SK-N-SH (cell line): ENCODE measurements around the gene ZFP64. TPM values are rescaled to one million over a fixed set of nuclear protein-coding genes. Genes with fewer than 3 reads are reported as not detected.

Source experiments
- CTCF ChIA-PET: fragments of 300-600, 350-600 bp; formaldehyde crosslinking; extraction: SDS; loops from one replicate; lab custom pipeline; 2021; lab: Yijun Ruan, JAX
- POLR2A ChIA-PET: fragments of 350-600 bp; sonication (Branson Sonifier 250); formaldehyde crosslinking; extraction: SDS; loops from one replicate; lab custom pipeline; 2020; ENCODE audit warnings: antibody characterized with exemption, inconsistent platforms; lab: Yijun Ruan, JAX
- DNase-seq: peaks from one replicate; pipeline ENCODE4 v3.0.0; 2012
- H2AFZ ChIP-seq: fragments of 200-600 bp; sonication (generic); 2 replicates; pipeline ENCODE4 v1.8.1; 2016; ENCODE audit warnings: antibody characterized with exemption, mild to moderate bottlenecking, low read depth
- H3F3A ChIP-seq: fragments of 200-600 bp; sonication (generic); replicated peaks from 2 replicates; pipeline ENCODE3; 2016; ENCODE audit warnings: antibody characterized with exemption, mild to moderate bottlenecking; ENCODE audit not compliant: insufficient read depth
- H3K27ac ChIP-seq, 2 experiments: fragments of 200-500 bp in 1 of 2; fragments of 200-600 bp in 1 of 2; sonication (Bioruptor generic) in 1 of 2; sonication (generic), shearing (Covaris generic) in 1 of 2; 2 replicates each; pipeline versions ENCODE4 v1.5.1 to v1.6.1; 2014 to 2016; ENCODE audit warnings: low read depth in 2 of 2, inconsistent platforms in 1 of 2, low read length in 1 of 2, mild to moderate bottlenecking in 1 of 2, mixed read lengths in 1 of 2
- H3K27me3 ChIP-seq: fragments of 200-600 bp; sonication (generic), shearing (Covaris generic); 2 replicates; pipeline ENCODE4 v1.6.1; 2016; ENCODE audit warnings: mixed run types; ENCODE audit not compliant: insufficient read depth
- H3K36me3 ChIP-seq, 2 experiments: fragments of 200-500 bp in 1 of 2; fragments of 200-600 bp in 1 of 2; sonication (Bioruptor generic) in 1 of 2; sonication (generic) in 1 of 2; replicated peaks in 1 of 2; 2 replicates each; pipeline versions ENCODE3 to v1.5.1; 2014 to 2016; ENCODE audit warnings: low read length in 1 of 2, mild to moderate bottlenecking in 1 of 2; ENCODE audit not compliant: insufficient read depth in 2 of 2, control insufficient read depth in 1 of 2
- H3K4me1 ChIP-seq, 2 experiments: fragments of 200-500 bp in 1 of 2; fragments of 200-600 bp in 1 of 2; sonication (Bioruptor generic) in 1 of 2; sonication (generic), shearing (Covaris generic) in 1 of 2; 2 replicates each; pipeline versions ENCODE4 v1.5.1 to v1.6.1; 2014 to 2016; ENCODE audit warnings: low read depth in 1 of 2, low read length in 1 of 2, mixed run types in 1 of 2; ENCODE audit not compliant: insufficient read depth in 2 of 2, control insufficient read depth in 1 of 2
- H3K4me2 ChIP-seq: fragments of 200-600 bp; sonication (generic), shearing (Covaris generic); 2 replicates; pipeline ENCODE4 v1.6.1; 2017; ENCODE audit warnings: mixed run types
- H3K4me3 ChIP-seq, 2 experiments: fragments of 200-500 bp in 1 of 2; fragments of 200-600 bp in 1 of 2; sonication (Bioruptor generic) in 1 of 2; sonication (generic), shearing (Covaris generic) in 1 of 2; 2 replicates each; pipeline versions ENCODE4 v1.5.1 to v1.8.1; 2014 to 2016; ENCODE audit warnings: low read depth in 2 of 2, inconsistent platforms in 1 of 2, low read length in 1 of 2, mild to moderate bottlenecking in 1 of 2, mixed read lengths in 1 of 2, moderate library complexity in 1 of 2
- H3K79me2 ChIP-seq: fragments of 200-600 bp; sonication (generic); 2 replicates; pipeline ENCODE4 v1.8.1; 2017; ENCODE audit warnings: mild to moderate bottlenecking; ENCODE audit not compliant: insufficient read depth
- H3K9ac ChIP-seq: fragments of 200-600 bp; sonication (generic); 2 replicates; pipeline ENCODE4 v1.6.1; 2017; ENCODE audit warnings: mixed run types
- H3K9me2 ChIP-seq: fragments of 200-600 bp; sonication (generic); 2 replicates; pipeline ENCODE4 v1.6.1; 2017; ENCODE audit warnings: mixed run types
- H3K9me3 ChIP-seq: fragments of 200-600 bp; sonication (generic); 2 replicates; pipeline ENCODE4 v1.6.1; 2017; ENCODE audit warnings: mixed run types, mild to moderate bottlenecking, moderate library complexity
- H4K20me1 ChIP-seq: fragments of 200-600 bp; sonication (generic); 2 replicates; pipeline ENCODE4 v1.6.1; 2017; ENCODE audit warnings: mild to moderate bottlenecking, mixed run types; ENCODE audit not compliant: insufficient read depth
- ELF1 ChIP-seq: IDR thresholded peaks from 2 replicates; pipeline ENCODE4 v1.4.0; 2012
- EZH2phosphoT487 ChIP-seq: fragments of 200-600 bp; sonication (generic); IDR thresholded peaks from 2 replicates; pipeline ENCODE4 v1.6.1; 2017; ENCODE audit warnings: low read depth, mixed run types, mild to moderate bottlenecking, antibody characterized with exemption, moderate library complexity, borderline replicate concordance
- FOSL2 ChIP-seq: IDR thresholded peaks from 2 replicates; pipeline ENCODE4 v1.4.0; 2012; ENCODE audit warnings: low read depth, mild to moderate bottlenecking, moderate library complexity, borderline replicate concordance
- FOXJ3 ChIP-seq: sonication (generic); formaldehyde crosslinking; IDR thresholded peaks from 2 replicates; pipeline ENCODE4 v1.5.1; 2020; ENCODE audit warnings: mild to moderate bottlenecking, missing genetic modification reagents
- GABPA ChIP-seq: IDR thresholded peaks from 2 replicates; pipeline ENCODE4 v1.4.0; 2012; ENCODE audit warnings: low read depth, mild to moderate bottlenecking
- JUND ChIP-seq: IDR thresholded peaks from 2 replicates; pipeline ENCODE4 v1.4.0; 2012
- MAX ChIP-seq: IDR thresholded peaks from 2 replicates; pipeline ENCODE4 v1.4.0; 2012; ENCODE audit warnings: low read depth
- MEF2A ChIP-seq: IDR thresholded peaks from 2 replicates; pipeline ENCODE4 v1.4.0; 2012; ENCODE audit warnings: low read depth, borderline replicate concordance
- NFIC ChIP-seq: IDR thresholded peaks from 2 replicates; pipeline ENCODE4 v1.4.0; 2012; ENCODE audit warnings: borderline replicate concordance
- NRF1 ChIP-seq: IDR thresholded peaks from 2 replicates; pipeline ENCODE4 v1.6.1; 2012; ENCODE audit warnings: low read depth, mild to moderate bottlenecking, low read length
- PBX3 ChIP-seq: IDR thresholded peaks from 2 replicates; pipeline ENCODE4; 2012
- RFX5 ChIP-seq: IDR thresholded peaks from 2 replicates; pipeline ENCODE4 v1.6.1; 2012; ENCODE audit warnings: mild to moderate bottlenecking, improper control_type of control experiment, low read length
- SMC3 ChIP-seq: IDR thresholded peaks from 2 replicates; pipeline ENCODE4 v1.6.1; 2012; ENCODE audit warnings: low read depth, low read length, improper control_type of control experiment
- TAF1 ChIP-seq: IDR thresholded peaks from 2 replicates; pipeline ENCODE4 v1.6.1; 2012; ENCODE audit warnings: low read depth, mild to moderate bottlenecking, low read length, moderate library complexity, borderline replicate concordance
- TCF12 ChIP-seq: IDR thresholded peaks from 2 replicates; pipeline ENCODE4 v1.4.0; 2012
- USF2 ChIP-seq: fragments of 150-350 bp; IDR thresholded peaks from 2 replicates; pipeline ENCODE4 v1.6.1; 2017; ENCODE audit warnings: antibody characterized with exemption, low read length, low read depth, borderline replicate concordance
- WGBS: methylation state at CpG from one replicate; pipeline ENCODE4 v1.1.6; 2017; ENCODE audit warnings: low lambda C conversion rate; 5-methylcytosine and 5-hydroxymethylcytosine counted together
- polyA plus RNA-seq, 3 experiments: library from polyadenylated mRNA; depleted of rRNA; stranded (reverse); fragments of >200 nt; gene quantifications; 2 replicates each; pipeline ENCODE4 v1.2.3, GENCODE V29; 2012
- TF ChIP-seq, protein P1 (sequence below): fragments of 200-600 bp; sonication (generic); IDR thresholded peaks from 2 replicates; pipeline ENCODE4 v1.6.1; 2017; ENCODE audit warnings: antibody characterized with exemption, mild to moderate bottlenecking, moderate library complexity
- TF ChIP-seq, protein P2 (sequence below): IDR thresholded peaks from 2 replicates; pipeline ENCODE4 v1.4.0; 2012; ENCODE audit warnings: low read depth, borderline replicate concordance
- TF ChIP-seq, protein P3 (sequence below): IDR thresholded peaks from 2 replicates; pipeline ENCODE4 v1.4.0; 2012; ENCODE audit warnings: low read depth, borderline replicate concordance
- TF ChIP-seq, protein P4 (sequence below): fragments of 150-350 bp; IDR thresholded peaks from 2 replicates; pipeline ENCODE4 v1.6.1; 2016; ENCODE audit warnings: mild to moderate bottlenecking, low read depth, low read length

The ZFP64 gene
- polyA plus RNA-seq, 1 of the 3 experiments (the other 2 are of a cell fraction), result 12.8 TPM

DNA sequence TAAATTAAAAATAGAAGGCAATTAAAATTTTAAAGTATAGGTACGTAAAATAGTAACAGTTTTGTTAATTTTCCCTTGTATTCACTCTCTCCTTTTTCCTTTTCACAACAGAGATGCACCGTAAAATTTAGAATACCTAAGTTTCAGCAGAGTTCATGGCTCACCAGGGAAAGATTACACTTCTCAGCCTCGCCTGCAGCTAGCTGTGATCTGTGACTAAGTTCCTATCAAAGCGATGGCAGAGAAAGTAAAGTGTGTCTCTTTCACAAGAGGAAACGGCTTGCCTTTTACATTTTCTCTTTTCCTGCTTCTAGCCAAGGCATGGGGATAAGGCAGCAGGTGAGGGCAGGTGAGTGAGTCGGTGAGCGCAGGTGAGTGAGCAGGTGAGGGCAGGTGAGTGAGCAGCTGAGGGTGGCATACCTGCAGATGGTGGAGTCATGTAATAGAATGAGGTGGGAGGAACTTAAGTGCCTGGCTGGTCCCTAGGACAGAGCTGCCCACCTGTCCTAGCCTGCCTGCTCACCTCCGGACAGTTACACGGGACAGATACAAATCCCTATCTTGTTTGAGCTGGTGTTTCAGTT, 30.9 kb downstream of the ZFP64 start:
- 91% methylated on average over 9 of the region's 9 CpGs for WGBS
- Histone ChIP-seq H3K79me2 (no peaks in the 10 kb centered on the region; the same call in 1 of the 2 replicates), H3K4me2 (no peak overlapping the region), H3K4me1 (no peaks in the 10 kb centered on the region), H3K9me3 (no peaks in the 10 kb centered on the region), H3K9me2 (no peaks in the 10 kb centered on the region), H3K27ac (no peak overlapping the region), H2AFZ (no peak overlapping the region), H3K27me3 (no peaks in the 10 kb centered on the region), H3K4me3 (no peak overlapping the region)
- no peak for DNase-seq
- POLR2A ChIA-PET, result no interaction called here
- no peak for TF ChIP-seq TCF12
- no peak for TF ChIP-seq SMC3
- TF ChIP-seq EZH2phosphoT487, result no peak
- TF ChIP-seq FOSL2, result no peak
- TF ChIP-seq ELF1, result no peak
- TF ChIP-seq, protein P1, sequence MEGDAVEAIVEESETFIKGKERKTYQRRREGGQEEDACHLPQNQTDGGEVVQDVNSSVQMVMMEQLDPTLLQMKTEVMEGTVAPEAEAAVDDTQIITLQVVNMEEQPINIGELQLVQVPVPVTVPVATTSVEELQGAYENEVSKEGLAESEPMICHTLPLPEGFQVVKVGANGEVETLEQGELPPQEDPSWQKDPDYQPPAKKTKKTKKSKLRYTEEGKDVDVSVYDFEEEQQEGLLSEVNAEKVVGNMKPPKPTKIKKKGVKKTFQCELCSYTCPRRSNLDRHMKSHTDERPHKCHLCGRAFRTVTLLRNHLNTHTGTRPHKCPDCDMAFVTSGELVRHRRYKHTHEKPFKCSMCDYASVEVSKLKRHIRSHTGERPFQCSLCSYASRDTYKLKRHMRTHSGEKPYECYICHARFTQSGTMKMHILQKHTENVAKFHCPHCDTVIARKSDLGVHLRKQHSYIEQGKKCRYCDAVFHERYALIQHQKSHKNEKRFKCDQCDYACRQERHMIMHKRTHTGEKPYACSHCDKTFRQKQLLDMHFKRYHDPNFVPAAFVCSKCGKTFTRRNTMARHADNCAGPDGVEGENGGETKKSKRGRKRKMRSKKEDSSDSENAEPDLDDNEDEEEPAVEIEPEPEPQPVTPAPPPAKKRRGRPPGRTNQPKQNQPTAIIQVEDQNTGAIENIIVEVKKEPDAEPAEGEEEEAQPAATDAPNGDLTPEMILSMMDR, result no peak
- no peak for TF ChIP-seq FOXJ3
- TF ChIP-seq, protein P2, sequence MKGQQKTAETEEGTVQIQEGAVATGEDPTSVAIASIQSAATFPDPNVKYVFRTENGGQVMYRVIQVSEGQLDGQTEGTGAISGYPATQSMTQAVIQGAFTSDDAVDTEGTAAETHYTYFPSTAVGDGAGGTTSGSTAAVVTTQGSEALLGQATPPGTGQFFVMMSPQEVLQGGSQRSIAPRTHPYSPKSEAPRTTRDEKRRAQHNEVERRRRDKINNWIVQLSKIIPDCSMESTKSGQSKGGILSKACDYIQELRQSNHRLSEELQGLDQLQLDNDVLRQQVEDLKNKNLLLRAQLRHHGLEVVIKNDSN, result no peak
- TF ChIP-seq MEF2A, result no peak
- TF ChIP-seq, all 33 proteins: peak for 0
- peaks cover 49 to 50% of the 10 kb centered on the region in 2 experiments for H3K36me3 ChIP-seq
- H3F3A ChIP-seq, result no peaks in the 10 kb centered on the region
- no peak overlapping the region for H3K9ac ChIP-seq
- H4K20me1 ChIP-seq, result no peaks in the 10 kb centered on the region
- CTCF ChIA-PET, result interaction anchor here (0.8 to 3.3 kb wide), 4 partner anchors 10 to 32 kb away, joined by 3 to 15 read pairs (median 8); no protein-coding TSS in a partner anchor

GRCh38 chr20:52160049-52160570, 31.5 kb downstream of the ZFP64 start:
- ChIA-PET CTCF (interaction anchor here (0.8 to 3.3 kb wide), 6 partner anchors 10 to 32 kb away, joined by 3 to 15 read pairs (median 4); no protein-coding TSS in a partner anchor), POLR2A (no interaction called here)
- H4K20me1 ChIP-seq, result no peaks in the 10 kb centered on the region
- H3K27ac ChIP-seq, result no peak overlapping the region
- no peak overlapping the region for H2AFZ ChIP-seq
- H3K27me3 ChIP-seq, result no peaks in the 10 kb centered on the region
- WGBS, result 95% methylated on average over 18 of the region's 18 CpGs
- no peak overlapping the region for H3K9ac ChIP-seq
- H3K4me3 ChIP-seq, result no peak overlapping the region
- no peak for DNase-seq
- no peaks in the 10 kb centered on the region for H3K4me1 ChIP-seq
- H3K79me2 ChIP-seq, result no peaks in the 10 kb centered on the region; the same call in 1 of the 2 replicates
- peaks cover 50 to 52% of the 10 kb centered on the region in 2 experiments for H3K36me3 ChIP-seq
- H3K4me2 ChIP-seq, result no peak overlapping the region
- H3K9me3 ChIP-seq, result no peaks in the 10 kb centered on the region
- no peaks in the 10 kb centered on the region for H3K9me2 ChIP-seq
- H3F3A ChIP-seq, result no peaks in the 10 kb centered on the region
- TF ChIP-seq USF2, result no peak
- no peak for TF ChIP-seq MAX
- TF ChIP-seq TAF1, result no peak
- TF ChIP-seq SMC3, result no peak
- TF ChIP-seq JUND, result no peak
- no peak for TF ChIP-seq RFX5
- no peak for TF ChIP-seq PBX3
- TF ChIP-seq GABPA, result no peak
- TF ChIP-seq, protein P3, sequence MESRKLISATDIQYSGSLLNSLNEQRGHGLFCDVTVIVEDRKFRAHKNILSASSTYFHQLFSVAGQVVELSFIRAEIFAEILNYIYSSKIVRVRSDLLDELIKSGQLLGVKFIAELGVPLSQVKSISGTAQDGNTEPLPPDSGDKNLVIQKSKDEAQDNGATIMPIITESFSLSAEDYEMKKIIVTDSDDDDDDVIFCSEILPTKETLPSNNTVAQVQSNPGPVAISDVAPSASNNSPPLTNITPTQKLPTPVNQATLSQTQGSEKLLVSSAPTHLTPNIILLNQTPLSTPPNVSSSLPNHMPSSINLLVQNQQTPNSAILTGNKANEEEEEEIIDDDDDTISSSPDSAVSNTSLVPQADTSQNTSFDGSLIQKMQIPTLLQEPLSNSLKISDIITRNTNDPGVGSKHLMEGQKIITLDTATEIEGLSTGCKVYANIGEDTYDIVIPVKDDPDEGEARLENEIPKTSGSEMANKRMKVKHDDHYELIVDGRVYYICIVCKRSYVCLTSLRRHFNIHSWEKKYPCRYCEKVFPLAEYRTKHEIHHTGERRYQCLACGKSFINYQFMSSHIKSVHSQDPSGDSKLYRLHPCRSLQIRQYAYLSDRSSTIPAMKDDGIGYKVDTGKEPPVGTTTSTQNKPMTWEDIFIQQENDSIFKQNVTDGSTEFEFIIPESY, result no peak
- no peak for TF ChIP-seq NRF1
- no peak for TF ChIP-seq NFIC
- TF ChIP-seq, protein P4, sequence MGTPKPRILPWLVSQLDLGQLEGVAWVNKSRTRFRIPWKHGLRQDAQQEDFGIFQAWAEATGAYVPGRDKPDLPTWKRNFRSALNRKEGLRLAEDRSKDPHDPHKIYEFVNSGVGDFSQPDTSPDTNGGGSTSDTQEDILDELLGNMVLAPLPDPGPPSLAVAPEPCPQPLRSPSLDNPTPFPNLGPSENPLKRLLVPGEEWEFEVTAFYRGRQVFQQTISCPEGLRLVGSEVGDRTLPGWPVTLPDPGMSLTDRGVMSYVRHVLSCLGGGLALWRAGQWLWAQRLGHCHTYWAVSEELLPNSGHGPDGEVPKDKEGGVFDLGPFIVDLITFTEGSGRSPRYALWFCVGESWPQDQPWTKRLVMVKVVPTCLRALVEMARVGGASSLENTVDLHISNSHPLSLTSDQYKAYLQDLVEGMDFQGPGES, result no peak
